ENCODE results near the gene EPB41L1.

EPB41L1 gene

DNA sequence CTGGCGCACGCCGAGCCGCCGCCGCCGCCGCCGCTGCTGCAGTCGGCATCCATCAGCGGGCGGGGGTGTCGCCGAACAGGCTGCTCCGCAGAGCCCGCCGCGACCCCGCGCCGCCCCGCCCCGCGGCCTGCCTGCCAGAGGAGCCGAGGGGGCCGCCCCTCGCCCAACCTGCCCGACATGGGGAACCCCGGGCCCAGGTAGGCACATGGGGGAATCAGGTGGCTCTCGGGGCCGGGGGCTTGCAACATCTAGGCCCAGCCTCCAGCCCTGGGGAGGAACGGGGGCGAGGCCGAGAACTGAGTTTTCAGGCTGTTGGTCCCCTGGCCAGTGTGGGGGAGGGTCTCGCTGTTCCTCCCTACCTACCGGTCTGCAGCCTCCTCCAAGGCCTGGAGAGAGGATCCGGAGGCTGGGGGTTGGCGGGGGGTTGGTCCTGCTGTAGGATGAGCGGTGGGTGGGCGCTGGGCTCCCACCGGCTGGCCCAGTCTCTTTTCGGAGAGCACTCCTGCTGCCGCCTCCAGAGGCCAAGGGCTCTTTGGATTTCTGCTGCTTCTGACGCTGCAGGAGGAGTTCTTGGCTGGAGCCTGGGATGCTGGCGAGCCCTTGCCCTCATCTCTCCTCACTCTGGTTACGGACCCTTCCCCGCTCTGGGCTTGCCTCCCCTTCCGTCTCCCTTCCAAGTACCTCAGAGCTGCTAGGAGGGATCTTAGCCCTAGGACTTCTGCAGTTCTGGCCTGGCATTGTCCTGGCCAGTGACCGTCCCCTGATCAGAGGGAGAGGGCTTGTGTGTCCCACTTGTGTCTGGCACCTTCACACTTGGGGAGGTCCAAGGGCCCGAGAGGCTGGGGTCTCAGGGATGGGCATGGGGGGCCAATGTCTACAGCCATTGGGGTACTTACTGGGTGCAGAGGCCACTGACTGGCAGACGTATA, at the start of gene EPB41L1:
Gene EPB41L1 (plus strand): TSS at position 41 of the 929 bp plus-strand sequence. CDS start 19,038 bp downstream, outside the sequence.
- DNase-seq, result no peak

DNA sequence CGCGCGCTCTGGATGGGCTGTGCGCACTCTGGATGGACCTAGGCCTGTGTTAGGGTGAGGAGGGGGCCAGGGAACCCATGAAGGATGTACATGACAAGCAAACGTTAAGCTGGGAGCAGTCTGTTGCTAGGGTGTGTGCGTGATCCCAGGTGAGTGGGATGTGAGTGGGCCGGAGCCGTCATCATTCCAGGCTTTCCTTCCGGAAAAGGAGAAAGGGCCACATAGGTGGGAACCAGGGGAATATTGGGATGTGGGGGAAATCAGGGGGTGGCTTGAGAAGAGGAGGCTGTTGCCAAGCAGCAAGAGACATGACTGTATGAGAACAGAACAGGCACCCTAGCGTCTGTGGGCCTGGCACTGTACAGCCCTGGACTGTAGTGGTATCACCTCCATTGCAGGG, 49.7 kb upstream of the EPB41L1 start:
- DNase-seq, result no peak

DNA sequence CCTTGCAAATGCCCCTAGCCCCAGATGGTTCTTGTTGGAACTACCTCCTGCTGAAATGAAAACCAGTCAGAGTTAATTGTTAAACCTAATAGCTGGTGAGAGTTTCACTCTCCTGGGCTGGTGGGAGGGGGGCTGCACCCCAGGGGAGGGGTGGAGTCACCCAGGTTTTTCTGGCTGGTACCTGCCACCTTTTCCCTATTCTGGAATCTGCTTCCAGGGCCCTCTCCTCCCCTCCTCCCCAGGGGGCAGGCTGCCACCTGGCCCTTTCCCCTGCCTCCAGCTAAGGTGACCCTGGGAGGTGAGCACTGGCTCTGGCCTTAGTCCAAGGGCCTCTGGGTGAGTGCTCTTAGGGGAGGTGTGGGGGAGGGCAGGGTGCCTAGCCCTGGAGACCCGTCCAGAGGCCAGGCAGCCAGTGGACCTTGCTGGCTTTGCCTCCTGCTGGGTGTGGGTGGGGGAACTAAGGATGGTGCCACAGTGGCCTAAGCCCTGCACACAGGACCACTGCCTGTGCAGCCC, 48.8 kb upstream of the EPB41L1 start:
- DNase-seq, result no peak

DNA sequence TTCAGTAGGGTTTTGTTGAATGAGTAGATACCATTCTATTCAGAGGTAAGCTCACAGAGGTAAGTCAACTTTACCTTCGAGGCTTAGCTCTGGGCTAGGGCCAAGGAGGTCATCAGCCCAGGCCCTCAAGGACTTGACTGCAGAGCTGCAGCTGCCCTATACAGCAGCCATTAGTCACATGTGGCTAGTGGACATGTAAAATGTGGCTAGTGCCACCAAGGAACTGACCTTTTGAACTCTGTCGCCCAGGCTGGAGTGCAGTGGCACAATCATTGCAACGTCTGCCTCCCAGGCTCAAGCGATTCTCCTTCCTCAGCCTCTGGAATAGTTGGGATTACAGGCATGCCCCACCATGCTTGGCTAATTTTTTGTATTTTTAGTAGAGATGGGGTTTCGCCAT, 47.9 kb upstream of the EPB41L1 start:
- DNase-seq, result no peak

DNA sequence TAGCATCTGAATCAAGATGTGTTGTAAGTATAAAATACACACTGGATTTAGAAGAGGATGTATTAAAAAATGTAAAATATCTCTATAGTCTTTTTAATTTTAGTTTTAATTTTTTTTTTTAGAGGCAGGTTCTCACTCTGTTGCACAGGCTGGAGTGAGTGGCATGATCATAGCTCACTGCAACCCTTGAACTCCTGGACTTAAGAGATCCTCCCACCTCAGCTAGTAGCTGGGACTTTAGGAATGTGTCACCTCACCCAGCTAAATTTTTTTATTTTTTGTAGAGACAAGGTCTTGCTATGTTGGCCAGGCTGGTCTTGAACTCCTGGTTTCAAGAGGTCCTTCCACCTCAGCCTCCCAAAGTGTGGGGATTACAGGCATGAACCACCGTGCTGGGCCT, 46.7 kb upstream of the EPB41L1 start:
- DNase-seq, result no peak

DNA sequence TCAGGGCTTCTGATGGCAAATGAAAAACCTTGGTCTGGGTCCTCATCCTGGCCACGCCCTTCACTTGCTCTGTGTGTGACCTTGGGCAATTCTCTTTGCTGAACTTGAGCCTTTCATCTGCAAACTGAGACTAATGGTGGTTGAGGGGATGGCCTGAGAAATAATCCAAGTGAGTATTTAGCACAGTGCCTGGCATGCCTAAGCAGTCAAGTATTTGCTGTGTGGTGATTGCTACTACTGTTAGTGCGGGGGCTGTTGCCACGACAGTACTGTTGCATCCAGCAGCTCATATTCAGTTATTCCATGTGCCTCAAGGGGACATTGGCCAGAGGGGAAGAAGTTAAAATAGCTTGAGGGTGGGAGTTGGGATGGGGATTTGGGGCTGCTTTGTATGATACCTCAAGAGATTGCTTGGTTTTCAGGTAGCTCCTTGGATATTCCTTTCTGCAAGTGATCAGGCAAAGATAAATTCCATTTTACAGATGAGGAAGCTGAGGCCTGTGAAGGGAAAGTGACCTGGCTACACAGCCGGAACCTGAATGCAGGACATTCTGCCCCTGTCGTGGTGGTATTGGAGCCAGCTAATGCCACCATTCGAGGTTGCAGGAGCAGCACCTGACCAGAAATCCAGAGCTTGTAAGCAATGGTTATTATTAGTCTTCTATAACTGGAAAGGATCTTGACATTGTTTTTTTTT, 45.1 kb upstream of the EPB41L1 start:
- no peak for DNase-seq

DNA sequence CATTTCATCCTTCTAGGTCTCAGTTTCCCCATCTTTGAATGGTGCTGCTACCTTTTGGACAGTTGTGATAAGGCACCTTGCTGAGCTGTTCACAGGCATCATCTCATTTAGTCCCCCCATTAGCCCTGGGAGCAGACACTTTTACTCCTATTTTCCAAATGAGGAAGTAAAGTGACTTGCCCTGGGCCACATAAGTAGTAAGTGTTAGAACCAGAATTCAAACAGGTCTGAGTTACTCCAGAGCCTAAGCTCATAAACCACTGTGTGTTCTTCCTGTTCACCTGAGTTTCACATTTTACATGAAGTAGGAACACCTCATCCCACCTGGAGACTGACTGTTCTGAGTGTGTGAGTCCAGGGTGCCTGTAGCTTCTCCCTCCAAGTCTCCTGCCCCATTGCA, 43.5 kb upstream of the EPB41L1 start:
- DNase-seq, result no peak

DNA sequence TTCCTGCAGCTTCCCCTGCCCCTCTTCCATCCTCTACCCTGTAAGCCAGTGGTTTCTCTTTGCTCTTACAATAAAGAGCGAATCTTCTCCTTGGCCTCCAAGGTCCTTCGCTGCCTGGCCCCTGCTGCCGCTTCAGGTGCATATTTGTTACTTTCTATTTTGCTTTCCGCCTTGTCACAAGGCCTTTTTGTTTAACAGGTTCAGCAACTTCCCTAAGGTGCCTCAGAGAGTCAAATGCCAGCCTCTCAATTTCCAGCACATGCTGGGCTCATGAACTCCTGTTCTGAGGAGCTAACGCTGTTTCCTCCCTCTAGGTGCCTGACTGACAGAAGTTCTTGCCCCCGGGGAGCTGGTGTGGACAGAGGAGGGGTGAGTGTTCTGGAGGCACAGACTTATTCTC, 42.4 kb upstream of the EPB41L1 start:
- no peak for DNase-seq

DNA sequence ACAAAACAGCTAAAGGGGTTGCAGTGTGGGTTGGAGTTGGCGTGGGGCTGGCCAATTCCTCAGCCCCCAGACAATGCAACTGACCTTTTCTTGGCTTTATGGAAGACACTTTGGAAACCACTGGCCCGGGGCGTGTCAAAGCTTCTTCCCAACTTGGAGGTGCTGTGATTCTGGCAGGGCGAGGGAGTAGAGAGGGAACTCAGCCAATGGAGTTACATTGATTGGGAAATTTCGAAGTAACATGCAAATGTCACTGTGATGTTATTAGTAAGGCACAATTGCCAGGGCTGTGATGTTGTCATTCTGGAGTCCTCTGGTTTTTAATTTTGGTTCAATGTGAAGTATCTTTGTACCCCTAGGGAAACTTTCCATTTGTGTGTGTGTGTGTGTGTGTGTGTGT, 41.5 kb upstream of the EPB41L1 start:
- no peak for DNase-seq

DNA sequence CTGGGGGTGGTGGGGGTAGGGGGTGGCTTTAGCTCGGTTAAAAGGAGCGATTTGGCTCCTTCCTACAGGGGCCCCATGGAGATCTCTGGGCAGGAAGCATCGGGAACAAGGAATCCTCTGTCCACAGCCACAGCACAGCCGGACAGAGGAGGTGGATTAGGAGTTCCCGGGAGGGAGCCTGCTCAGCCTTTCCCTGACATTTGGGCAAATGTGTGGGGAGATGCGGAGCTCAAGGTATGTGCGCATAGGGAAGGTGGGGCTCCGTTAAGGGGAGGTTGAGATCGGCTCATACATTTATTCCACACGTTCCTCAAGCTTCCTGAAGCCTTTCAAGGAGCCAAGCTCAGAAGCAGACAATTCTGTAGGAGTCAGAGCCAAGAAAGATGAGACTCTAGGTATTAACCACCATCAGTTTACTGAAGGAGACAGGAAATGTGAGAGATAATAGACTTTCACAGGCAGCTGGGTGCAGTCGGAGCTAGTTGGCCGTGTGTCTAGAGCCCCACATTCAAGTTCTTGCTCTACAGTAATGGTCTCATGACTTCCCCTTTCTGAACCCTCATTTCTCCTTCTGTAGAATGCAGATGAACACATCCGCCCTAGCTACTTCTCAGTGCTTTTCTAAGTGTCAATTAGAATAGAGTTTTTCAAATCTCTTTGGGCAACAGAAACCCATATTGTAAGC, 40.8 kb upstream of the EPB41L1 start:
- no peak for DNase-seq

DNA sequence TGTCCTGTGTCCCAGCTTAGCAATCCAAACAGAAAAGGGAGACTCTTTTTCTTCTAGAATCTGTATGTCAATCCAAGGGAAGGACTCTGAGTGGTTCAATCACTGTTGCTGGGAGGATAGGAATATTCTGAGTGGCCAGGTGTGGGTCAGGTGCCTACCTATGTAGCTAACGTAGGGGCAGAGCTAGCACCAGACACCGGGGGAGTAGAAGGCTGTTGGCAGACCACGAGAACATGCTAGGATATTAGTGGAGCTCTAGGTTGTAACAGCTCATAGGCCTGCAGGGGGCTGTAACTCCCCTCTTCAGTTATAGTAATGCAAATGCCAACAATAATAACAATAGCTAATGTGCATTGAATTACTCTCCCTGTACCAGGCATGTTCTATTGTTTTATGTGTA, 39.8 kb upstream of the EPB41L1 start:
- DNase-seq, result no peak

DNA sequence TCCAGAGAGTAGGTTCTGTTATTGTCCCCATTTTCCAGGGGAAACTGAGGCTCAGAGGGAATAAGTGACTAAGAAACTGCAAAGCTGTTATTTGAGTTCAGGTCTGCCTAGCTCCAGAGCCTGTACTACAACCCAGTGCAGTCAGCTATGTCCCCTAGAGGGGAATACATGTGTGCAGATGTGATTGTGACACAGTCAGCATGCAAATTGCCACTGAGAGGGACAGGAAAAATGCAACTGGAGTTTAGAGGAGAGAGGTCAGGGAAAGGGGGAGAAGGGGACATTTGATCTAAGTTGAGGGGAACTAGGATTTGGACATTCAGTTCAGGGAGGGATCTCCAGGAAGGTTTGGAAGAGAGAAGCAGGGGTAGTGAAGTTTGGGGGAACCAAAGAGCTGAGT, 38.6 kb upstream of the EPB41L1 start:
- no peak for DNase-seq

DNA sequence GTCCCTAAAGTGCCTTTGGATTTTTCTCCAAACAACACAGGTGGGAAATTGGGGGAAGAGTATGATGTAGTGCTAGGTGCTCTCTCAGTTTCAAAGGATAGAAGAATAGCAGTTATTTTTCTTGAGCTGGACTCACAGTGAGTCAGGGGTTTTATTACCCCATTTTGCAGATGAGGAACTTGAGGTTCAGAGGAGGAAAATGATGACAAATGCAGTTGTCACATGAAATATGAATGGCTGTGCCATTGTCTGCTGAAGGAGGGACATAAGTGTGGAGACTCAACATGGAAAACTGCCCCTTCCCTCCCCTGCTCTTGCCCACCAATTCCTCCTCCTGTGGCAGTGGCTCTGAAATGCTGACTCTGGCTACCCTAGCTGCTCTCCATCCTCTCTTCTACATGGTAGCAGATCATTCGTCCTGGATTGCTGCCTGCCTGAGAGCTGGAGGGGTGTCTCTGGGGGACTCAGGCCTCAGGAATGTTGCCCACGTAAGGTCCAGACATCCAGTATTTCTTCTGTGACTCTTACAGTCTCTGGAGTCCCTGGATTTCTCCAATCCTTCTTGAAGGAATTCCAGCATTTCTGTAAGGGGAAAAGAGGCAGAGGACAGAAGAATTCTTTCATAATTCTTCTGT, 37.6 kb upstream of the EPB41L1 start:
- no peak for DNase-seq

DNA sequence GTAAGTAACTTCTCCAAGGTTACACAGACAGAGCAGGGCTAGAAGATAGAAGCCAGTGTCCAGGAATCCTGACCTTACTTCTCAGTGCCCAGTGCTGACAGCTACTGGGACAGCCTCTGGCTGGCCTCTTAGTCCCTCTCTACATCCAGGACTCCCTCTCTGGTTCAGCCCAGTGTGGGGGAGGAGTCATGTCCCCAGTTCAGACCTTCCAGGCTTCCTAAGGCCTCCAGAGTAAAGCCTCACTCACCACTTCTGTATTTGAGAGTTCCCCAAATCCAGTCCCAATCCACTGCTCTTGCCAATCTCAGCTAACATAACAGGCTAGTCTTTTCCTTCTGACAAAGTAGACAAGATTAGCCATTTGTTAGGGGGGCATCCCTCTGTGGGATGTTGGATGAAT, 36.9 kb upstream of the EPB41L1 start:
- no peak for DNase-seq

DNA sequence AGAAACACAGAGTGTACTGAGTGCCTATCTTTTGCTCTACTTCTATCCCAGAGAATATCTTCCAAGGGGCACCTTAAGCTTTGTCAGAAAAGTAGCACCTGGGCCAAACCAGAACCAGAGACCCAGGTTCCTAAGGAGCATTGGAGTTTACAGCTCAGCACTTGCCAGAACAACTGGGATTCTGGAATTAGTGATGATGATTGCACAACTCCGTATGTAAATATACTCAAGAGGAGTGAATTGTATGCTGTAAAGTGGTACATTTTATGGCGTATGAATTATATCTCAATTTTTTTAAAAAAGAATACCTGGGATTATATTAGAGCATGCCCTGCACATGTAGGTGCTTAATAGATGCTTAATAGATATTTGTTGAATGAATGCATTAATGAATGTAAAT, 36.2 kb upstream of the EPB41L1 start:
- no peak for DNase-seq

DNA sequence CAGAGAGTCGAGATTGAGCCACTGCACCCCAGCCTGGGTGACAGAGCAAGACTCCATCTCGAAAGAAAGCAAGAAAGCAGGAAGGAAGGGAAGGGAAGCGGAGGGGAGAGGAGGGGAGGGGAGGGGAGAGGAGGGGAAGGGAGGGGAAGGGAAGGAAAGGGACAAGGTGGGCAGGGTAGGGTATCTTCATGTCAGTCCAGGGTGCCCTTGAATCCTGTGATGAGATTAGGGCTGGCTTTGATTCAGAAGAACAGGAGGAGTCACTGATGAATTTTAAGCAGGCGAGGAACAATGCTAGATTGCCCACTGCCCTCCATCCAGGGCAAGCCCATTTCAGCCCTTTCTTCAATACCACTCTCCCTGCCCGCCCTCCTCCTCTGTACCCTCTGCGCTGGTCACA, 35.0 kb upstream of the EPB41L1 start:
- DNase-seq, result no peak

DNA sequence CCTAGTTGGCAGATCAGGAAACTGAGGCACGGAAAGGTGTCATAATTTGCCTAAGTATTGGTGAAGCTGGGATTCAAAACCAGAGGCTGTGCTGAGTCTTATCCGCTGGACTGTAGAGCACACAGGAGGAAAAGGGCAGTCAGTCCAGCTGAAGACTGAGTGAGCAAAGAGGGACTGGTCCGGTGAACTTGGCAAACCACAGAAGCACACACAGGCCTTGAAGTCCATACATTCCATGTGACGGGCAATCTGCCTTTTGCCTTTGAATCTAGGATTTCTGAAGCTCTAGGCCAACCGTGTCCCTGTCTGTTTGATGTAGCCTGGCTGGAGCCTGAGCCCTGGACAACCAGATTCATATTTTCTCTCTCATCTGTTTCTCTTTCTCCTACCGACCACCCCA, 34.3 kb upstream of the EPB41L1 start:
- no peak for DNase-seq

DNA sequence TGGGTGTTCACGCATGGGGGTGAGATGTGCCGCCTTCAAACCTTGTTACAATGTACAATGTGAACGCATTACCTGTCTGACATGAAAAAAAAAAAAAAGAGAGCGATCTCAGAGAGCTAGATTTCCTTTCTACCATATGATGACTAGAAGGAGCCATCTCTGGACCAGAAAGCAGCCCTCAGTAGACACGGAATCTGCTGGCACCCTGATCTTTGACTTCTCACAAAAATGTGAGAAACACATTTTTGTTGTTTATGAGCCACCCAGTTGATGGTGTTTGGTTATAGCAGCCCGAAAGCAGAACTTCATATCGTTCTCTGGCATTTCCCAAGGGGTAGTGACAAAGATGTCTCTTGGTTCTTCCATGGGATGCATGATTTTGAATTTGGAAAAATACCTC, 33.5 kb upstream of the EPB41L1 start:
- DNase-seq, result no peak

DNA sequence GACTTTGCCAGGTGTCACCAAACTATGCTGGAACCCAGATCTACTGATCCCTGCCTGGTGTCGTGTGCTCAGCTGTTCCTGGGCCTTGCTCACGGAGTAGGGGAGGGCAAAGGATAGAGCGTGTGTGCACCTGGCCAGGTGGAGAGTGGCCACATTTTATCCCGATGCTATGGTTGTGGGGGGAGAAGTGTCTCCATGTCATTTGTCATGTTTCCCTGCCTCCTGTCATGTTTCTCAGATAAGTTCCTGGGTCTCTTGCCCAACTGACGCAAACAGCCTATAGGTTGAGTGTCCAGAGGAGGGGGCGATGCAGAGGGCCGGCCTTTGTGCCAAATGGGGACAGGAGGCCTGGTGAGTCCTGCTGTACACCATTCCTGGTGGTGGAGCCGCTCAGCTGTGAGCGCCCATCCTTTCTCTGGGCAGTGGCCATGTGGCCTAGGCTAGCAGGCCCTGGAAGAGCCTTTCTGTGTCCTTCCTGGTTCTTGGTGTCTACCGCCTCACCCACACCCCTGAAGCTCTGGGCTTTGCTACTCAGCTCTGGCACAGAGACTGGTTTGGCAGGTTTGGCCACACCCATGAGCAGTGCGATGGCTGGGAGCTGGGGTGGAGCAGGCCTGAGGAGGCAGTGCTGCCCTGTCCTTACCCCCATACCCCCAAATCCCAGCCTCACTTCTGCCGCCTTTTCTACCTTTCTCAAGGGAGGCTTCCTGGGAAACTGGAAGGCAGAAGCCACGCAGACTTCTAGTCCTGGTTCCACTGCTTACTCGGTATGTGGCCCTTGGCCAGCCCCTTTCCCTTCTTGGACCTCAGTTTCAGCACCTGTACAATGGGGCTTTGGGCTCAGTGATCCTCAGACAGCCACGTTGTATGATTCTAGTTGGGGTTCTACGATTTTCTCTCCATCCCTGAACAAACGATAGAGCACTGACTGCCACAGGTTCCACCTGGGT, 32.3 kb upstream of the EPB41L1 start:
- no peak for DNase-seq

DNA sequence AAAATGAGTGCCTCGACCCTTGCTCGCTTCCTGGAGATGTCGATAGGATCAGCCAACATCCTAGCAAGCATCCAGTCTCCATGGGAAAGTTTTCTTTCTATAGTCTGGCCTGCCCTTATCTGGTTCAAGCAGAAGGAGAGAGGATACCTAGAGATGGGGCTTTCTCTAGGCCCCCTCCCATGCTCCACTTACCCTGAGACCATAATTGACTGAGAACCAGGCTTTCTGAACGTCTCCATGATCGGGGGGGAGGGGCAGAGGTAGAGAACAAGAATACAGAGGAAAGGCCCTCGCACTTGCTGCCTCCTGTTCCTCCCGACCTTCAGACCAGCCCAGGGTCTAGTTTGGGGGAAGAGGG, 31.6 kb upstream of the EPB41L1 start:
- DNase-seq, result no peak

DNA sequence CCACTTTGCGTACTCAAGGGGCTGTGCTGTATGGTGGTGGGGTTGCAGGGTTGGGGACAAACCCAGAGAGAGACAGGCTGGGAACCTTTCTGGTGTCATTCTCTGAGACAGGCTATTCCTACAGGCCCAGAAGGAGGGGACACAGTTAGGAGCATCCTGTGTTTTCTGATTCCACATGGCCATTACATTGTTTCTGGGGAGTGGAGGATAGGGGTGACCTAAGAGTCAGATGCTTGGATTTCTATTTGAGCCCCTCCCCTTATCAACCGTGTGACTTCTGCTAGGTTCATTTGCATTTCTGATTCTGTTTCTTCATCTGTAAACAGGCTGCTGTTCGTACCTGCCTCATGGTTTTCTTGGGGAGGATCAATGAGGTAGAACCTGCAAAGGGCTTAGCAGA, 29.4 kb upstream of the EPB41L1 start:
- DNase-seq, result no peak

Measured in stimulated activated CD8-positive, alpha-beta memory T cell treated with anti-CD3 and anti-CD28 coated beads, Interleukin-4, amount 100 ng/mL, for 48 hours (primary cell).